Measurements from ENCODE around the gene ATAD2B.
"Not testable (repeated sequence)": the region's sequence is repeated elsewhere in the genome, so short reads cannot be mapped to it uniquely, and the experiment has no call there.

Gene ATAD2B

DNA sequence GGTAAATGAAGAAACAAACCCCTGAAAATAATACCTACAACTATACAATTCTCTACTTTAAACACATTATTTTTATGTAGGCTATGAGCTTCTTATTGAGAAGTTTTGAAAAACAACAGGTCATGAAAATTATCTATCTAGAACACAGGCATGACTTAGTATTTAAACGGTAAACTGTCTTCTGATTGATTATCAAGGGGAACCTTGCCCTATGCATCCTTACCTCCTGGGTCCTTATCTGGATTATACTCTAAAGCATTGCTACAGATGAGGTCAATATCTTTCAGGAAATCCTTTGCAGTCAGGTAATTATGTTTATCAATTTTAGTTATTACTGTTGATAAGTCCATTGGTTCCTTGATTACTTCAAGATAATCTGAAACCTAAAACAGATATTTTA is 144.3 kb downstream of the ATAD2B start:
- no peak for DNase-seq

DNA sequence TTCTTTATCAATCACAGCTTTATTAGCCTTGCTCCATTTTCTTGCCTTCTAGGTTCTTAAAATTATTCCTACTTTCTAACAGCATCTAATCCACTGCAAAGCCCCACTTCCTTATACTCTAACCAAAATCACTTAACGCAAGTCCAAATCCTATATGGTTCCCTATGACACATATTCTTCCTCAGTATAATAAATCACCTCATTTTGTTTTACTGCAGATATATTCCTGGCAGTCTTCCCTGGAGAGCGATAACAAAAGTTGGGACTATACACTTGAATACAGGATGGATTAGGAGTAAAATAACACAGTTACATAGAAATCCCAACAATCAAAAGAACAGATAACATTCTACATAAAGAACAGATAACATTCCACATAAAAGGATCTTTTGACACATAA is 144.8 kb downstream of the ATAD2B start:
- no peak for DNase-seq

DNA sequence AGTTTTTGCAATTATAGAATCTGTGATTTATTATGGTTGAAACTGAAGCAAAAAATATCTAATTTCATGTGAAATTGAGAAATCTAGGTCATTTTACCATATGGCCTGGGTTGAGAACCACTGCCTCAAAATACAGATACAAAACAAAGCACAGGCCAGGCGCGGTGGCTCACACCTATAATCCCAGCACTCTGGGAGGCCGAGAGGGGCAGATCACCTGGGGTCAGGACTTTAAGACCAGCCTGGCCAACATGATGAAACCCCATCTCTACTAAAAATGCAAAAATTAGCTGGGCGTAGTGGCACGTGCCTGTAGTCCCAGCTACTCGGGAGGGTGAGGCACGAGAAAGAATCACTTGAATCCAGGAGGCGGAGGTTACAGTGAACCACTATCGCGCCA is 146.5 kb downstream of the ATAD2B start:
- DNase-seq, result not testable (repeated sequence)

DNA sequence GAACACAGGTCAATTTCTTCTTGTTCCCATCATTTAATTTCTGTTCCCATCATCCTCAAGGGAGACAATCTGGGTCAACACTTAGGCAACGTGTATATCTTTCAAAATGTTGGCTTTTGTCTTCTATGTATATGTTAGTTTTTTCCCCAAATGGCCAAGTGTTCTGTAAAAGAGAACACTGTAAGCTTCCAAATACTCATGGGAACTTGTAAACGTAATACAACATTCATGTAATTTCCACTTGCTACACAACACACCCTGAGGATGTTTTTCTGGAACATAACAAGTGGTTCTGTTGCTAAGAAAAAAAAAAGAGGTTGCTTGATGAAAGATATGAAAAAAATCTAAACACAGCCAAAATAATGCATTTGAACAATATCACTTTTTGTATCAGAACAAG is 149.1 kb downstream of the ATAD2B start:
- no peak for DNase-seq

DNA sequence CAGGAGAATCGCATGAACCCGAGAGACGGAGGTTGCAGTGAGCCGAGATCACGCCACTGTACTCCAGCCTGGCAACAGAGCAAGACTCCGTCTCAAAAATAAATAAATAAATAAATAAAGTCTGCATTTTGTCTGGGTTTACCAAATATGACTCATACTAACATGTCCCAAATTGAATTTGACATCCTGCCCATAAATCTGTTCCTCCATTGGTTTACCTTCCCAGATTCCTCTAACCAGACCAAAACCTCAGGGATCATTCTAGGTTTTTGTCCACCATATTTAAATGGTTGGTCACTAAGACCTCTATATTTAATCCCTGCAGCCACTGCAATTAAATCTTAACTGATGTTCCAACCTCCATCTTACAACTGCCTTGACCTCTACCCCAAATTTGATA is 150.9 kb downstream of the ATAD2B start:
- no peak for DNase-seq

DNA sequence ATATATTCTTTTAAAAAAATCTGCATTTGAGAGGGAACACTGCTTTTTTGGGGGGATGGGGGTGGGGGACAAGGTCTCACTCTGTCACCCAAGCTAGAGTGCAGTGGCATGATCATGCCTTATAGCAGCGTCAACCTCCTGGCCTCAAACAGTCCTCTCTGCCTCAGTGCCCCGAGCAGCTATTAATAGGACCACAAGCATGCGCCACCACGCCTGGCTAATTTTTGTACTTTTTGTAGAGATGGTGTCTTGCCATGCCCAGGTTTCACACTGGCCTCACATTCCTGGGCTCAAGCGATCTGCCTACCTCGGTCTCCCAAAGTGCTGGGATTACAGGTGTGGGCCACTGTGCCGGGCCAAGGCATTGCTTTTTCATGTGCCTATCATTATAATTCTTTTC is 154.2 kb downstream of the ATAD2B start:
- DNase-seq, result no peak

DNA sequence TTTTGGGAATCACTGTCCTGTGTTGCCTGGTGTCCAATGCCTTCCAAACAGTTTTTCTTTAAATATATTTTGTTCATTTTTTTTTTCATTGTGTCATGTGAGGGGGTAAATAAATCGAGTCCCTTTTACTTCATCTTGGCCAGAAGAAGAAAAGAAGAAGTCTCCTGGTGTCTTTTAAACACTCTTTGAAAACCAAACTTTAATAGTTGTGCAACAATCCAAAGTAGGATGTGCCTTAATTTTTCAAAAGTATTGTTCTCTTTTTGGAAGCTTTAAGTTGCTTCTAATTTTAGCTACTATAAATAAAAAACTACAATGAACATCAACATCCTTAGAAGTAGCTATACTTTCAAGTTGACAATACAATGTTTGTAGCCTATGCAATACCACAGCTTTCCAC is 154.9 kb downstream of the ATAD2B start:
- no peak for DNase-seq

DNA sequence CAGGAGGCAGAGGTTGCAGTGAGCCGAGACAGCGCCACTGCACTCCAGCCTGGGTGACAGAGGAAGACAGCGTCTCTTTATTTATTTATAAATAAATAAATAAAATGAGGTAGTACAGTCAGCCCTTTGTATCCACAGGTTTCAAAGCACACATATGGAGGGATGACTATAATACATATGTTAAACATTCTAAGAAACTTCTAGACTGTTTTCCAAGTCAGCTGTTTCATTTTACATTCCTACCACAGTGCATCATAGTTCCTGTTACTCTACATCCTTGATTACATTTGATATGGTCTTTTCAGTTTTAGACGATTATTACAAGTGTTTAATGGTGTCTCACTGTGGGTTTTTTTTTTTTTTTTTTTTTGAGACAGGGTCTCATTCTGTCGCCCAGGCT is 157.6 kb downstream of the ATAD2B start:
- no peak for DNase-seq

DNA sequence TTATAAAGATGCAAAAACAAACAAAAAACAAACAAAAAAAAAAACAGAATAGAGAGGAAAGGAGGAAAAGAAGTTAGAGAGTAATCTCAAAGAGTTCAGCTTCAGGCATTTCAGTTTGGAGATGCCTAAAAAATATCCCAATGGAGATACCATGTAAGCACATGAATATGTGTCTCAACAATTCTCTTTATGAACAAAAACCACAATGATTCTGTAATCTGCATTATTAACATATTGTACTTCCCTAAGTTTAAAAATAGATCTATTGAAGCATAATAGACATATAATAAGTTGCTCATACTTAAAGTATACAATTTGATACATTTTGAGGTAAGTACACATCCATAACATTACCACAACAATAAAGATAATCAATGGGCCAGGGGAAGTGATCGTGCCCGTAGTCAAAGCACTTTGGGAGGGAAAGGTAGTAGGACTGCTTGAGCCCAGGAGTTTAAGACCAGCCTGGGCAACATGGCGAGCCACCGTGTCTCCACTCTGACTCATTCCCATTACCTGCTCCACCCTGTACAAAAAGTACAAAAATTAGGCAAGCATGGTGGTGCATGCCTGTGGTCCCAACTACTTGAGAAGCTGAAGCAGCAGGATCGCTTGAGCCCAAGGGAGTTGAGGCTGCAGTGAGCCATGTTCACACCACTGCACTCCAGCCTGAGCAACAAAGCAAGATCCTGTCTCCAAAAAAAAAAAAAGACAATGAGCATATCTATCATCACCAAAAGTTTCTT is 158.9 kb downstream of the ATAD2B start:
- no peak for DNase-seq

DNA sequence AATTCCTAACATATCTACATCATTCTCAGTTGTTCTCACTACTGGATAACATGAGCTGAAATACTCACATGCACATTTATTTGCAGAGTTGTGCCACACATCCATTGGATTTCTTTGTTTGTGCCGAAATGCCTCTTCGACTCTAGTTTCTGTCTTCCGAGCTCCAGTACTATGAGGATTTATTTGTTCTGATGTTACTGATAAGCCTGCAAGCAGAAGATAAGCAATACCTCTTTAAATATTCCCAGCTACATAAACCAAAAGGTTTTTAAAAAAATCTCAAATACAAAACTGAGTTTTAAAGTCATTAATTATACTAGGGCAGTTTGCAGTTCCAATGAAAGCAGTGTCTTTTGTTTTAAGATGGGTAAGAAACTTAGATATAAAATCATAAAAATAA is 164.8 kb downstream of the ATAD2B start:
- DNase-seq, result no peak

DNA sequence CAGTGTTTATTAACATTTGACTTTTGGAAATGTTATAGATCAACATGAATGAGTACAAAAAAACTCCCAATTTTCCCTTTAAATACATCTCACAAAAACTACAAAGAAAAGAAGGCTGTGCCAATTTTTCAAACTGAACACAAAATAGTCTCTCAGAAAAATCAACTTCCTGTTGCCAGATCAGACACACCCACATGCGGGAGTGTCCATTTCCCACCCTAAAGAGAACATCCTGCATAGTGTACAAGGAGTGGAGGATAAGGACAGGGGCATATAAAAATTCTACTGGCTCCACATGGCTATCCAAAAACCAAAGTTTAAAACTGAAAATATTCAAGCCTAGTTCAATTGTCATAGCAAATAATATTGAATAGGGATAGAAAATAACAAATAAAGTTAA is 165.3 kb downstream of the ATAD2B start:
- DNase-seq, result peak; percentile 5

DNA sequence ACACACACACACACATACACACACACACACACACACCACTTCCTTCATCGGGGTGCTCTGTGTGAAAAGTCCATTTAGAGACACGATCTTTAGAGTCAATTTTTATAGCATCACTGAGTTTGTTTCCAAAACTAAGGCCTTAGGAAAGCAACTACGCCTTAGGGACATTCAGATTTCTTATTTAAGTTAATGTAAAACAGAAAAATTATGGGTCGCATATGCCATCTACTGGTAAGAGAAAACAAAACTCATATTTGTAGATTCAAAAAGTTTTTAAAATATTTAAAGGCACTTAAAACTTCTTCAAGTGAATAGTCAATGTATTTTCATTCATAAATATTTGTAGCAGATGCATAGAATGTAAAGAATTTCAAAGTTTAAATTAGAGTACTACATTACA is 166.2 kb downstream of the ATAD2B start:
- no peak for DNase-seq

DNA sequence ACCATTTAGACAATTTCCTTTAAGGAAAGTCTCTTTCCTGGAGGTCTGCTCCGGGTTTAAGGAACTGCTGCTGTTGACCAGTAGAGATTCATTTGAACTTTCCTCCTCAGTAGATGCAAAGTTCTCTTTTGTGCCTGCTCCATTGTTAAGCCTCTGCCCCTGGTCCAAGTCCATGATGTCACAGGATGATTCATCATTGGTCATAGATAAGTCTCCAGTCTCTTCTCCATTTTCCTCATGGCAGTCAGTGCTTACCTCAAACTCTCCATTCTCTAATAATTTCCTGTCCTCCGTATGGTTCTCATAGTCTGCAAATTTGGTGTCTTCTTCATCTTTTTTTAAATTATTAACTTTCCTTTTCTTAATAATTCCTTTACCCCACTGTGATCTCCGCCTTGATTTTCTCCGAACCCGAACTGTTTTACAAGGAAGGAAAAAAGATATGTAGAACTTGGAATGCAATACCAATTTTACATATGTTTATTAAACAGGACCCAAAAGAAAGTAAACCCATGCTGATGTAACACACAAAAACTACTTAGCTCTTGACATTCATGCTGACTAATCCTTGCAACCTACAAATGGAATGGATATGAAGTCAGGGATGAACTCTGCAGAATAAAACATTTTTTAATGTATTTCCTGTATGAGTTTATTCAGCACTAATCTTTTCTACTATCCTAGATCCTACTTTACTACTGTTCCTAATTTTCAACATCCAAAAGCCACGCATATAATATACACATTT is 169.1 kb downstream of the ATAD2B start:
- no peak for DNase-seq

DNA sequence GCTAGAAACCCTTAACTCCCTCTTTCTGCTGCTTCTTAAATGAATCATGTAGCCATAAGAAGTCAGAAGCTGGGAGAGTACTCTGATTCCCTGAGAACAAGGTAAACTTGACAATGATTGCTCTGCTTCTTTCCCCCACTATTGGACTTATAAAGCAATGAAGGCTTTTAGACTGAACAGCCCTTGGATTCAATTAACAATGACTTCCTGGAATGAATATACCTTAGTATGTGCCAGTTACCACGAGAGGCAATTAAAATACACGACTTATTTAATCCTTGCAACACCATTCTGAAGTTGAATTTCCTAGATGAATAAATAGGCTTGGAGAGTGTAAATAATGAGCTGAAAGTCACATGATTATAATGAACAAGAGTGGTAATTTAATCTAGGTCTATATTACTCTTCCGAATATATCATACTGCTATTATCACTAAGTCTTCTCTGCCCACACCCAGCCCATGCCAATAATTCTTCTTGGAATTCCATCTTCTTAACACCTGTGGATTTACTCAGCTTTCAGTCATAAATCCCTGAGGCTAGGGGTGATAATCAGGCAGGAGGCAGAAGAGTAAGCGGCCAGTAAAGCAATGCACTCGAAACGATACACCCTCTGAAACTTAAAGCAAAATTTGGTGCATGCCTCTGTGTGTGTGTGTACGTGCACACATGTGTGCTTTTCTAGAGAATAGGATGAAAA is 170.2 kb downstream of the ATAD2B start:
- DNase-seq, result no peak

DNA sequence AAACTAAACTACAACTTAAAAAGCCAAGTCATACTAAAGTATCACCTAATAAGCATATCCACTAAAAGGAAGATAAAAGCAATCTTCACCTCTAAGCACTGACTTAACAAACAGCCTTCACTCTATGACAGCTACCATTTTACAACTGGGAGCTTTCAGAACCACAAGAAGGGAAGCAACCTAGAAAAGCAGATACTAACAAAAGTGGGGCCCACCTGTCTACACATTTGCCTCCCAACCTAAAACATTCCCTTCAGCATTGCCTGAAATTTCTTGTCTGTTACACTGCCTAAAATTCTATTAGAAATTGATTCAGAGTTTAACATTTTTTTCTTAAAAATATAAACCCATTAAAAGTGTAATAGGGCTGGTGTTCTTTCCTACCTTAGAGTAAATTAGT is 172.0 kb downstream of the ATAD2B start:
- no peak for DNase-seq

DNA sequence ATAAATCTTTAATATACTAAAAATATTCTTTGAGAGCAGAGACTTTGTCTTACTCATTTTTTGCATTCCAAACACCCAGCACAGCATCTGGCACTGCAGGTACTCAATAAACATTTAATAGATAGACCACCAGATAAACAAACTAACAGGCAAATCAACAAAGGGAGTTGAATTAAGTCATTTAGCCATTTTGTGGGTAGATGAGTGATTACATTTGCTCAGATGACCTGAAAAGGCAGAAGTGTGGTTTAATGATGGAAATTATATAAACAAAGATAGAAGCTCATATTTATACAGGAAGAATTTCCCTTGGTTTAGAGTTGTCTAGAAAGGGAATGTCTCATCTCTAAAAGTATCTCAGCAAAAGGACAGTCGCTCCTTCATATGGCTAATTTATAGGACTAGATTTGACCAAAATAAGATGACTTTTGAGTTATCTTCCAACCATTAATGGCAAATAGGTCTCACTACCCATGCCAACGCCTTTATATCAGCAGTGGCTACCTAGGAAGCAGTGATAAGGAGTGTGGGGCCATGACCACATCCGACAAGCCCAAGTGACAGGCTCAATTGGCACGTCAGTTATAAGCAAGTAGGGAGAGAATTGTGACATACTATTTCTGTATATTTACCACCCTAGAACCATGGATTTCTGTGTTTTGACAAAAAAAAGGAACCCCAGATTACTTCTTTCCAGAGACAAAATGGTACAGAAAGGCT is 173.5 kb downstream of the ATAD2B start:
- no peak for DNase-seq

DNA sequence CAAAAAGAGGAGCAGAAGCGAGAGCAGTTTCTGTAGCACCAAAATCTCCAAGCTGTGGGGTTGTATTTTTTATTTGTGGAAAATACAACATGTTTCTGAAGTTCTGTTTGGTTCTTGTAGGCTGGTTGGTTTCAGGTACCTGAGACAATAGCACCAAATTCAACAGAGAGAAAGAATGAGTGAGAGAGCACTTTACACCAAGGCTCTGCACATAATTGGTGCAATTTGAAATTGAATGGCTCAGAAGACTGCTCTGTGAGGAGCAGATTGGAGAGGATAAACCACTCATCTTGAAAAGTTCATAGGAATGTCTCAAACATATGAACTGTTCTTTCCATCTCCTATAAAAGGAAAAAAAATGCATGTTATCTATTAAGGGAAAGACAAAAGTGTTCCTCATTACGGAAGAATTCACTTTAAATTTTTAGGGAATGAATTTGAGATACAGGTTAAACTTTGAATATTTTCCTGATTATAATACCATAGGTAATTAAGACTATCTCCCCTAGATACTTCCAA is 175.1 kb downstream of the ATAD2B start:
- DNase-seq, result no peak

DNA sequence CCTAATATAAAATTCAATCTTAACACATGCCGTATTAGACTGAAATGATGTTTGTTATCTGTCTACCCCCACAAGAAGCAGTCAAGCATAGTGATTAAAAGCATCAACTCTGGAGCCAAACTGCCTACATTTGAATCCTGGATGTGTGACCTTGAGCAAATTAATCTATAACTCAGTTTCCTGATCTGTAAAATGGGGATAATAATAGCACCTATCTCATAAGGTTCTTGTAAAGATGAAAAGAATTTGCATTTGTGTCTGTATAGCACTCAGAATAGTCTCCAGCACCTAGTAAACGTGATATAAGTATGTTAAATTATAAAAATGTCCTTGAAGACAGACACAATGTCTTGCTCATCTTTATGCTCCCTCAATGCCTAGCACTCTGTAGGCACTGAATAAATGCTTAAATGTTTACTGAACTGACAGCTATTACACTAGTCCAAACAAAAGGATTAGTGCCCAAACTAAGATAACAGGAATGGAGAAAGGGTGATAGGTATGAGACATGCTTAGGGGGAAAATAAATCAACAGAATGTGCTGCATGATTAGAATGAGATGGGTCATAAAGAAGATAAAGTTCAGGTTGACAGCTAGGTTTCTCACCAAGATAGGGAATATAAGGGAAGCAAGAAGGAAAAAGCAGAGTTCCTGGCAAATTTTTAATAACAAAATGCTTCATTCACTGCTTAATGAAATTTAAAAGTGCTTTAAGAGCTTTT is 180.6 kb downstream of the ATAD2B start:
- no peak for DNase-seq

DNA sequence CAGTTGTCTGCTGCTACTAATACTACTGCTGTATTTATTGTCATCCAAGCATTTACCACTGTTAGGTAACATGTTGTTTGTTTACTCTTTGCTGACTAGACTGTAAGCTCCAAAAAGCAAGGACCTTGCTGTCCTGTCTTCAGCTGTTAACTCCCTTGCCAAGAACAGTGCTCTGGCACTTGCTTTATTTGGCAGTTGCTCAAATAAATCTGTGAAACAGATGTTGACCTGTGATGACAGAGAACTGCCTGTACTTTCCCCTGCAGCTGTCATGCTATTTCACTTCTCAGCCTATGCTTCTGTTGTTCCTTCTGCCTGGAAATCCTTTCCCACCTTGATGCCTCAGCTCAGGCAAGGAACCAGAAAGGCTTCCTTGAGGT is 181.2 kb downstream of the ATAD2B start:
- no peak for DNase-seq

DNA sequence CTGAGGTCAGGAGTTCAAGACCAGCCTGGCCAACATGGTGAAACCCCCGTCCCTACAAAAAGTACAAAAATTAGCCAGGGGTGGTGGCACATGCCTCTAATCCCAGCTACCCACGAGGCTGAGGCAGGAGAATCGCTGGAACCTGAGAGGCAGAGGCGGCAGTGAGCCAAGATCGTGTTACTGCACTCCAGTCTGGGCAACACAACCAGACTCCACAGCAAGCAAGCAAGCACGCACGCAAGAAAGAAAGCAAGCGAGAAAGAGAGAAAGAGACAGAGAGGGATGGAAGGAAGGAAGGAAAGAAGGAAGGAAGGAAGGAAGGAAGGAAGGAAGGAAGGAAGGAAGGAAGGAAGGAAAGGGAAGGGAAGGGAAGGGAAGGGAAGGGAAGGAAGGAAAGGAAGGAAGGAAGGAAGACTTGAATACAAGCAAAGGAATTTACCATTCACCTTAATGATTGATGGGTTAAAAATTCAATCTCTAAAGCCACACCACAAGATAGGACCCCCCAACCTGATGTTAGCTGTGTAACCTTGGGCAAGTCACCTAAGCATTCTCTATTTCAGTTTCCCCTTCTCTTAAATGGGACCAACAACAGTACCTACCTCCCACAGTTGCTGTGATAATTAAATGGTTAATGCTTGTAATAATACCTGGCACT is 181.7 kb downstream of the ATAD2B start:
- DNase-seq, result no peak

DNA sequence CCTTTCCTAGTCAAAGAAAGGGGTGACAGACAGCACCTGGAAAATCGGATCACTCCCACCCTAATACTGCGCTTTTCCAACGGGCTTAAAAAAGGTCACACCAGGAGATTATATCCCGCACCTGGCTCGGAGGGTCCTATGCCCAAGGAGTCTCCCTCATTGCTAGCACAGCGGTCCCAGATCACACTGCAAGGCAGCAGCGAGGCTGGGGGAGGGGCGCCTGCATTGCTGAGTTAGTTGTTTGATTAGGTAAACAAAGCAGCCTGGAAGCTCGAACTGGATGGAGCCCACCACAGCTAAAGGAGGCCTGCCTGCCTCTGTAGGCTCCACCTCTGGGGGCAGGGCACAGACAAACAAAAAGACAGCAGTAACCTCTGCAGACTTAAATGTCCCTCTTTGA is 190.1 kb downstream of the ATAD2B start:
- not testable (repeated sequence) for DNase-seq

DNA sequence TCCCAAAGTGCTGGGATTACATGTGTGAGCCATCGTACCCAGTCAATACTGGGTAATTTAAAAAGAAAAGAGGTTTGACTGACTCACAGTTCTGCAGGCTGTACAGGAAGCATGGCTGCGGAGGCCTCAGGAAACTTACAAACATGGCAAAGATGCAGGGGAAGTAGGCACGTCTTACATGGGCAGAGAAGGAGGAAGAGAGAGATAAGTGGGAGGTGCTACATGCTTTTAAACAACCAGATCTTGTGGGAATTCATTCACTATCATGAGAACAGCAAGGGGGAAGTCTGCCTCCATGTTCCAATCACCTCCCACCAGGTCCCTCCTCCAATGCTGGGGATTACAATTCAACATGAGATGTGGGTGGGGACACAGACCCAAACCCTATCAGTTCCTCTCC is 192.5 kb downstream of the ATAD2B start:
- no peak for DNase-seq

Data from CD4-positive, alpha-beta T cell treated with Interleukin-4 for 4 hours (primary cell).